ENCODE data around the gene RNASEL. TPM values are rescaled to one million over a fixed set of nuclear protein-coding genes. Genes with fewer than 3 reads are reported as not detected.

The RNASEL gene
- polyA plus RNA-seq, 2 of the 4 experiments (the other 2 are of a cell fraction), result 1.9 to 4.1 TPM

DNA sequence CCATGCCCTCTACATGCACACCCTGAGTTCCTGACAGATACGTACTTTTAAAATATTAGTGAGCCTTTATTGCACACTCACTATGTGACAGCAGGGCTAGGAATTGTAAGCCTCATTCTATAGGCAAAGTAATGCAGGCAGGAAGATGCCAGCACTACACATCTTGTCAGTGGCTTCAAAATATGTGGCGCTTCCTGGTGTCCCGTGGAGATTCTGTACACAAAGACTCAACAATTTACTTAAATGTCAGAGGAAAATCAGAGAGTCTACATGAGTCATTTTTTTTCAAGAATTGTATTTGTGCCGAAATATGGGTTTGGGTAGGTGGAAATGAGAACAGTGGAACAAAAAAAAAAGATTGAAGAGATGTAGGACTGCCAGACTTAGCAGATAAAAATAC is 27.6 kb downstream of the RNASEL start (continued):
- TF ChIP-seq, protein P1, sequence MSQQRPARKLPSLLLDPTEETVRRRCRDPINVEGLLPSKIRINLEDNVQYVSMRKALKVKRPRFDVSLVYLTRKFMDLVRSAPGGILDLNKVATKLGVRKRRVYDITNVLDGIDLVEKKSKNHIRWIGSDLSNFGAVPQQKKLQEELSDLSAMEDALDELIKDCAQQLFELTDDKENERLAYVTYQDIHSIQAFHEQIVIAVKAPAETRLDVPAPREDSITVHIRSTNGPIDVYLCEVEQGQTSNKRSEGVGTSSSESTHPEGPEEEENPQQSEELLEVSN (IDR thresholded peaks at IDR 0.05; ENCODE audit: borderline replicate concordance, low read depth), result no peak
- TF ChIP-seq ZNF302 (CRISPR knock-in tag; IDR thresholded peaks at IDR 0.05), result no peak
- TF ChIP-seq PHF8 (IDR thresholded peaks at IDR 0.05; ENCODE audit: borderline replicate concordance, low read depth), result no peak
- no peak for TF ChIP-seq CHD2 (IDR thresholded peaks at IDR 0.05; ENCODE audit: low read length, partially characterized antibody)
- TF ChIP-seq CHD4 (IDR thresholded peaks at IDR 0.05; ENCODE audit: borderline replicate concordance), result no peak
- TF ChIP-seq SMC3 (IDR thresholded peaks at IDR 0.05), result no peak
- TF ChIP-seq HOXB13 (CRISPR knock-in tag; IDR thresholded peaks at IDR 0.05; ENCODE audit: low read depth), result no peak
- TF ChIP-seq, protein P2, sequence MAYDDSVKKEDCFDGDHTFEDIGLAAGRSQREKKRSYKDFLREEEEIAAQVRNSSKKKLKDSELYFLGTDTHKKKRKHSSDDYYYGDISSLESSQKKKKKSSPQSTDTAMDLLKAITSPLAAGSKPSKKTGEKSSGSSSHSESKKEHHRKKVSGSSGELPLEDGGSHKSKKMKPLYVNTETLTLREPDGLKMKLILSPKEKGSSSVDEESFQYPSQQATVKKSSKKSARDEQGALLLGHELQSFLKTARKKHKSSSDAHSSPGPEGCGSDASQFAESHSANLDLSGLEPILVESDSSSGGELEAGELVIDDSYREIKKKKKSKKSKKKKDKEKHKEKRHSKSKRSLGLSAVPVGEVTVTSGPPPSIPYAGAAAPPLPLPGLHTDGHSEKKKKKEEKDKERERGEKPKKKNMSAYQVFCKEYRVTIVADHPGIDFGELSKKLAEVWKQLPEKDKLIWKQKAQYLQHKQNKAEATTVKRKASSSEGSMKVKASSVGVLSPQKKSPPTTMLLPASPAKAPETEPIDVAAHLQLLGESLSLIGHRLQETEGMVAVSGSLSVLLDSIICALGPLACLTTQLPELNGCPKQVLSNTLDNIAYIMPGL (CRISPR knock-in tag; IDR thresholded peaks at IDR 0.05; ENCODE audit: borderline replicate concordance), result no peak
- TF ChIP-seq ELK1 (IDR thresholded peaks at IDR 0.05; ENCODE audit: low read depth, low read length), result no peak
- no peak for TF ChIP-seq HEYL (CRISPR knock-in tag; IDR thresholded peaks at IDR 0.05)
- no peak for TF ChIP-seq NFE2L2 (conservative IDR thresholded peaks at IDR 0.05; ENCODE audit: low read length)

DNA sequence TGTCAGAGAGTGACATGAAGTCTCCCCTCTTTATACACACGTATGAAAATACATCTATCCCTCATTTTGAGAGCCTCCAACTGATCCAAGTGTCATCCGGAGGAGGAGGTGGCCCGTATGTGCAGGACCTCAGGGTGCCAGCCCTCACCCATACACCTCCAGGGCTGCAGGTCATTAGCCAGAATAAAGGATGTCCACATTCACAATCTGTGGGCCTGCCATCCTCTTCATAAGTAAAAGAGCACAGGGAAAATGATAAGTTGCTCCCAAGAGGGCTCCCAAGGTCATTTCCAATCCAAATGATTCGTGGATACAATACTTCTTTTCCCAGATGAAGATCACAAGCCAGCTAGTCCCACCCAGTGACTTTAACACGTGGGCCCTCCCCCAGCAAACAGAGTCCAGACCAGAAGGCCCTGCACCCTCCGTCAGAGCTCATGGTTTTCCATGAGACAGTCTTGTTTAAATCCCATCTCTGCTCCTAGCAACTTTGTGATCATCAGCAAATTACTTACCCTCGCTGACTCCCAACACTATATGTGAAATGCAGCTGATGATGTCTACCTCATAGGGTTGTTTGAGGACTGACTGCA is 28.6 kb downstream of the RNASEL start:
- Histone ChIP-seq H3K4me2 (no peak overlapping the region), H3K27ac (no peak overlapping the region), H3K4me3 (no peak overlapping the region), H3K4me1 (no peaks in the 10 kb centered on the region), H3K9me3 (no peaks in the 10 kb centered on the region)
- CTCF ChIA-PET, result no interaction called here
- POLR2A ChIA-PET, result no interaction called here
- WGBS (ENCODE audit: missing lambda C conversion rate), result 31% methylated on average over 7 of the region's 7 CpGs
- ATAC-seq (no peak), FAIRE-seq (no peak), DNase-seq (ENCODE audit: low read depth in 1 of 2, low spot score in 1 of 2) (no peak)
- TF ChIP-seq HOXB5 (CRISPR knock-in tag; IDR thresholded peaks at IDR 0.05) (no peak), SREBF2 (IDR thresholded peaks at IDR 0.05) (no peak), RNF2 (IDR thresholded peaks at IDR 0.05; ENCODE audit: borderline replicate concordance, low read depth) (no peak), KDM1A (IDR thresholded peaks at IDR 0.05; ENCODE audit: low read depth) (no peak), RFX5 (IDR thresholded peaks at IDR 0.05) (no peak), NR3C1 (IDR thresholded peaks at IDR 0.05) (no peak), CBX8 (IDR thresholded peaks at IDR 0.05) (no peak), MYC (IDR thresholded peaks at IDR 0.05; ENCODE audit: borderline replicate concordance, low read length) (no peak), HES2 (IDR thresholded peaks at IDR 0.05) (no peak), ZSCAN20 (CRISPR knock-in tag; IDR thresholded peaks at IDR 0.05) (no peak), PHF8 (IDR thresholded peaks at IDR 0.05; ENCODE audit: borderline replicate concordance, low read depth) (no peak), FOSB (CRISPR knock-in tag; IDR thresholded peaks at IDR 0.05) (no peak)
- TF ChIP-seq, protein P3, sequence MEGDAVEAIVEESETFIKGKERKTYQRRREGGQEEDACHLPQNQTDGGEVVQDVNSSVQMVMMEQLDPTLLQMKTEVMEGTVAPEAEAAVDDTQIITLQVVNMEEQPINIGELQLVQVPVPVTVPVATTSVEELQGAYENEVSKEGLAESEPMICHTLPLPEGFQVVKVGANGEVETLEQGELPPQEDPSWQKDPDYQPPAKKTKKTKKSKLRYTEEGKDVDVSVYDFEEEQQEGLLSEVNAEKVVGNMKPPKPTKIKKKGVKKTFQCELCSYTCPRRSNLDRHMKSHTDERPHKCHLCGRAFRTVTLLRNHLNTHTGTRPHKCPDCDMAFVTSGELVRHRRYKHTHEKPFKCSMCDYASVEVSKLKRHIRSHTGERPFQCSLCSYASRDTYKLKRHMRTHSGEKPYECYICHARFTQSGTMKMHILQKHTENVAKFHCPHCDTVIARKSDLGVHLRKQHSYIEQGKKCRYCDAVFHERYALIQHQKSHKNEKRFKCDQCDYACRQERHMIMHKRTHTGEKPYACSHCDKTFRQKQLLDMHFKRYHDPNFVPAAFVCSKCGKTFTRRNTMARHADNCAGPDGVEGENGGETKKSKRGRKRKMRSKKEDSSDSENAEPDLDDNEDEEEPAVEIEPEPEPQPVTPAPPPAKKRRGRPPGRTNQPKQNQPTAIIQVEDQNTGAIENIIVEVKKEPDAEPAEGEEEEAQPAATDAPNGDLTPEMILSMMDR (IDR thresholded peaks at IDR 0.05), result no peak
- TF ChIP-seq, protein P4, sequence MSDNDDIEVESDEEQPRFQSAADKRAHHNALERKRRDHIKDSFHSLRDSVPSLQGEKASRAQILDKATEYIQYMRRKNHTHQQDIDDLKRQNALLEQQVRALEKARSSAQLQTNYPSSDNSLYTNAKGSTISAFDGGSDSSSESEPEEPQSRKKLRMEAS (IDR thresholded peaks at IDR 0.05), result no peak
